NCI-H2227 (cell line): ENCODE measurements around the gene POU3F3.

Experiments used
- DNase-seq: peaks from one replicate; lab custom pipeline; 2025; ENCODE audit not compliant: unreplicated experiment; lab: John Stamatoyannopoulos, UW

Gene POU3F3

DNA sequence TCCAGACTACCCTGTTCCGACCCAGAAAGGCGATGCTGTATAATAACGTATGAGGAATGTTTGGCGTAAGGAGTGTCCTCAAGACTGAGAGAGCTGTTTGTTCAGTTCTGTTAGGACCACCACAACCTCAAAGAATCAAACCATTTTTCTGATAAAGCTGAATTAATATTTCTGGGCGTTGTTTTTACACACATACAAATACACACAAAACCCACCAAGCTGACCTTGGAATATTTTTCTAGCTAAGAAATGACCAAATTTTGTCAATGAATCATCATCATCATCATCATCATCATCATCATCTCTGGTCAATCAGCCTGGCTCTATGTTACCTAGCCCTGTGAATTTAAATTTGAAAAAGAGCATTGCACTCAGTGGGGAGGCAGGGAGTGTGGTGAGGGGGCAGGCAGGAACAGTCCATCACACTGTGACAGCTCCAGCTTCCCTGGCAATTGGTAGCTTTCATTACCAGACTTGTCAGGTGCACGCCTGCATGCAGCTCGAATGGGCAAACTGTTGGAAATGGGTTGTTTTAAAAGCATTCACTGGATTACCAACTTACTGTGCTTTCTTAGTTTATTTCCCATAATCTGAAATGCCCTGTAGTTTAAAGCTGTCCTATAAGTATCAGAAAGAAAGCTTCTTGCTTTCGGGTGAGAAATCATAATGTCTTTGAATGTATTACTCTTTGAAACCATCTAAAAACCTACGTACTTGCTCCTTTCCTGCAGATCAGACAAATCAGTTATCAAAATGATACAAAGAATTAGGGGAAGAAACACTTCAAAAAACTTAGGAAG lies 6.9 kb upstream of the POU3F3 start:
- no peak for DNase-seq

DNA sequence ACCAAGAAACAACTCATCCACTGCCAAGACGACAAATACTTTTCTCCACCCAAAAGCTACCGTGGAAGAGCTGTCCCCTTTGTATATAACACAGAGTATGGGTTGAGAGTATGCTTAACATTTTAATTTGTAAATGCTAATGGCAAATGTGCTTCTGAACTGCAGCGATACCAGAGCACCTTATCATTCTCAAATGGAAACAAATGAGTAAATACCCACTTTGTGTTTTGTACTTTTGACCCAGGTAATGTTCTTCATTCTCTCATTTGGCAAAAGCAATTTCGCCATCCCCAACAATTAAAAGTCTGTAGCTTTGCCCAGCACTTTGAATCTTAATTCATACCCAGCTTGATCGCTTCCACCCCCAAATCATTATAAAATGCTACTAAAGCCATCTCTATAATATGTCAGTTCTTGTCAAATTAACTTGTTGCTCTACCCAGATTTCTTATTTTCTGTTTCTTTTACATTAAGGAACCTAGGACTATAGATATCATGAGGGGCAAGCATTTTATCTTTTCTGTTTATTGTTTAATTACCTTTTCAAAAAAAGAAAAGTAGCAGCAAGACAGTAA lies 6.2 kb upstream of the POU3F3 start:
- no peak for DNase-seq

DNA sequence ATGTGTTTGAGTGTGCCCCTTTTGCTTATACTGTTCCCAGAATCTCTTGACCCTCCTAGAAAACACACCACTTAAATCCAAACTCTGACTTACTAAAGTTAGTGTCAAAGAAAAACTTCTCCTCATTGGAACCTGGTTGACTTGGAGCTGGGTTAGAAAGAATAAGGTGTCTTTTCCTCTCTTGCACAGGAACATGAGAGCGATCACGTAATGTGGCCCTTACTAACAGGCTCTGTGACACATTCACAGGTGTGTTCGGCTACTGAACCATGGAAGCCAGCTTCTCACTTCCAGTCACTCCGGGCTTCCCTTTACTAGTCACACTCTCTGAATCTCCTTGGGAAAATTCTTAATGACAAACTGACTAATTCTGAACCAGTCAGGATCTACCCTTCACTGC lies 5.4 kb upstream of the POU3F3 start:
- DNase-seq: no peak

DNA sequence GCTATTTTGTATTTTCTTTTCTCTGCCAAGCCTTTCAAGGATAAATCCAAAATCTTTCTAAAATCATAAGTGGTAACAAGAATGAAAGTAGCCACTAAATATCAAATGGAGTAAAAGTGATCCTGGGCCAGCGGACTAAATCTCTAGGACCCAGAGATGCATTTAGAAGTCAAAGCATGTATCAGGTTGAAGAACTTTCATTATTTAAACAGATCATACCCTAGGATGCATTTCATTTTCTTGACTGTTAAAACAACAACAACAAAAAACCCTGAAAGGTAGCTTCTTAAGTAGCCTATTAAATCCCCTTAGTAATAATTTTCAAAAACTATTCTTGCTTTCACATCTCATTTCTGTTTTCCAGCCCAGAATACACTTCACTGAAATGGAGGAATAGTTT lies 4.8 kb upstream of the POU3F3 start:
- no peak for DNase-seq

DNA sequence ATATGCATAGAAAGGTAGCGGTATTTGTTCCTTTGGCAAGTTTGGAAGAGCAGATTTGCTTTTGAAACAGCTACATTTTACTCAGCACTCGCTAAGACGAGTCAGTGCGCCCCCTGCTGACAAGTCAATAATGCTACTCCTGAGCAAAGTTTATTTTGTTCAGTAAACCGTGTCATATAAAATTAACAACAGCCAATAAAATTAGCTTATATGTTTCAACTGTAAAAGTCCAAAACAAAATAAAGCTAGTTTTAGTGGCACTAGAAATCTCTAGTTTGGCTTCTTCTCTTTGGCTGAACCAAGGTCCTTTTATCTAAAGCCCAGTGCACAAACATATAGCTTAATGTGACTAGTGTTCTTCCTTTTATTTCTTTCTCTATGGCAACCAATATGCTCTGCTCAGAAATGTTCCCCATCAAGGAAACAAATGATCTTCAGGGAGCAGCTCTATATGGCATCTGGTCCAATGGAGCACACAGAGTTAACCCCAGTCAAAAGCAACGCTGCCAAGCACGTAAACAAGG lies 4.2 kb upstream of the POU3F3 start:
- DNase-seq: peak; percentile 58

DNA sequence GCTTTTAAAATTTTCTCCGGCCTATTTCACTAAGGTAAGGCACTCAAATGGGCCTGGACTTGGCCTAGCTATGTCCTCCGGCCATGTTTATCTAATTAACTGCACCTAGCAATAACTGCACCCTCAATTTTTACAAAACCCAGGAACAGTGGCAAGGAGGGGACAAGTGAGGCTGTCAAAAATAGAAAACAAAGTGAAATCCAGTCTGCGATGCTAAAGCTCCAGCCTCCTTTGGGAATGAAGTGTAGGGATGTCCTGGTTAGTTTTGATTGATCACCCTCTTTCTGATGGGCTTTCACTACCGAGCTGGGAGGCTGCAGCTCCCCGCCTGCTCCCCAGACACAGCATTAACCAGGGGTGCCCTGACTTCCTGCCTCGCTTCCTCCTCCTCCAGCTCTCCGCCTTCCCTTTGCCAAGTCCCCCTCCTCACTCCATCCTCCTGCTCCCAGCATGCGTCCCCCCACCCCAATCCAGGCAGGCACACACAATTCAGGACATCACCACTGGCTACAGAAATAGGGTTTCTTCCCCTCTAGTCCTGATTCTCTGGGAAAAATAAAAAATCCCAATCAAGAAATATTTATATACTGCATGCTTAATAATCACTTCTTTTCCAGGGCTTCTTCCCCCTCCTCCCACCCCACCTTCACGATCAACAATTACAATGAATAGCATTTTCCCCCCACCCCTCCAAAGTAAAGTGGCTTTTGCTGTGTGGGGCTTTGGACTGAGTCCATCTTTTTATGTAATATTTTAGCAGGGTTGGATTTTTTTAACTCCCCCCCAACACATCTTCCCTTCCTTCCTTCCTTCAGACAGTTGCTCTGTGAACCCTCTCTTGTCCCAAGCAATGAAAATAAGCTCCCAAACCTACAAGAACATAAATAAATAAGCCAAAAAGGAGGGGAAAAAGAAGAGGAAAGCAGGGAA lies 3.3 kb upstream of the POU3F3 start:
- DNase-seq: no peak

DNA sequence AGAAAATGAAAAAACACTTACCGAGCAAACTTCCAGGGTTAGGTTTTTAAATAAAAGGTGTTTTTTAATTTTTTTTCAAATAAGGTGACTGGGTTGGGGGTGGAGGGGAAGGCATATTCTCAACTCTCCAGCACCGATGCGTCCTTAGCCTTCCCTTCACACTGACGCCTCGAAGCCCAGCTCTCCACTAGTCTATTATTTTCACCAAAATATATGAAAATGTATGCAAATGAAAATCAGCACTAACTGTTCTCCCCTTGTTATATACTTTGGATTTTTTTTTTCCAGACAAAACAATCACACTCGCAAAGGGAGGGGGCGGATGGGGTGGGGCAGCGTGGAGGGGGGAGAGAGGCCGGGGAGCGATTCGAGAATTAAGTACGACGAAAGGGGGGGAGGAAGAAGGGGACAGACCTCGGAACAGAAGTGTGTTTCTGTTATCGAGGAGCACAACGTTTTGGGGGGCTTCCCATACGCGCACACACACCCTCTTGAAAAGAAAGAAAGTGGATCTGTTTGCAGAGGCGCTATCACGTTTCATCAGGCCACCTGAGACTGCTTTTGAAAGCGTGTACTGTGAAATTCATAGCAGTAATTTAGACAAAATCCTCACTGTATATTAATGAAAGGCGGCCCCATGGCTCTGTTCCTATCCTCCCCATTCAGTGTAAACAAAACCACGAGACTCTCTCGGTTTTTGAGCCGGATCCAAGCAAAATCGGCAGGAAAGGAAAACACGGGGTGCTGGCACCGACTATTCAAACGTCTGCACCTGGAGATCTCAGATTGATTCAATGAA lies 2.4 kb upstream of the POU3F3 start:
- DNase-seq: no peak

DNA sequence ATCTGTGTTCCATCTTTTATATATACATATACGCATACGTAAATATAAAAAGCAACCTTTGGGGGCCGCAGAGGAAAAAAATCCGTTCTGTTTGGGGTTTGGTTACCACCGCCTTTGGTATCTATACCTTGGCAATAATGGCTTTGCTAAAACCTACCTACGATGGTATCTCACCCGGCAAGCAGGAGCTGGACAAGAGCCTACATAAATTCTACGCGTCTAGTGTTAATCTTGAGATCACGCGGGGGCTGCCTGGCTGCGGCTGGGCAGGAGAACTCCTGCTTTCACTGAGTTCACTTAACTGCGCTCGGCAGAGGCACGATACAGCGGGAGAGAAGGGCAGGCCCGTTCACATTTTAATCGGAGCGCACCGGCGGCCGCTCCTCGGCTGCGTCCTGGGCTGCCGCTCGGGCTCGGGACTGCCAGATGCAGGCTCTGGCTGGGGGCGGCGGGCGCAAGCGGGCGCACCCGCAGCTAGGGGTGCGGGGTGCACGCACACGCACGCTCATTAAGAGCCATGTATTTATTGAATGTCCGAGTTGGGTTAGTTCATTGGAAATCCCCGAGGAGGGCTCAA lies 1.7 kb upstream of the POU3F3 start:
- DNase-seq: no peak

DNA sequence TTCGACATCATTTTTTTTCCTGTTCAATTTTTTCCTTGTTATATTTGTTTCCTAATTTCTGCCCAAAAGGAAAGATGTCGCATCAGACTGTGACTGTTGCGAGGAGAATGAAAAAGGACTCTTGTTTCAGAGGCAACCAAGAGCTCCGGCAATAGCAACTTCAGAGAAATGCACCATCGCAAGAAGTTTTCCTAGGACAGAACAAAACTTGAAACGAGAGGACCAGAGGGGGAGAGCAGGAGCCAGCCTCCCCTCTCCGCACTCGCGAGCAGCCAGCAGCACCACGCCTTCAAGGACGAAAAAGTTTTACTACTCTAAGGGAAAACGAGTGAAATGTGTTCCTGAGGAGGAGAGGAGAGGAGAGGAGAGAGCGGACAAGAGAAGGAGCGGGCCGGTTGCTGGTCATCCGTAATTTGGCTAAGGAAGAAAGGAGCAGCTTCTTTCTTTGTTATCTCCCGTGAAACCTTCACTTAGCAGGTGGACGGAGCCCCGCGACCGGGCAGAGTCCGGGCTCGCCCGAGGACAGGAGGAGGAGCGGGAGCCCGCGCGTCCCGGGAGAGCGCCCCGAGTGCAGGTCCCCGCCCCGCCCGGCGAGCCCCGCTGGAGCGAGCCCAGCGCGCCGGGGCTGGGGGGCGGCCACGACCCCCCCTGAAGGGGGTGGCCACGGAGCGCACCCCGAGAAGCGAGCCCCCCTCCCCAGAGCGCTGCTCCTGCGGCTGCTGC lies 744 bp downstream of the POU3F3 start:
- DNase-seq: no peak

DNA sequence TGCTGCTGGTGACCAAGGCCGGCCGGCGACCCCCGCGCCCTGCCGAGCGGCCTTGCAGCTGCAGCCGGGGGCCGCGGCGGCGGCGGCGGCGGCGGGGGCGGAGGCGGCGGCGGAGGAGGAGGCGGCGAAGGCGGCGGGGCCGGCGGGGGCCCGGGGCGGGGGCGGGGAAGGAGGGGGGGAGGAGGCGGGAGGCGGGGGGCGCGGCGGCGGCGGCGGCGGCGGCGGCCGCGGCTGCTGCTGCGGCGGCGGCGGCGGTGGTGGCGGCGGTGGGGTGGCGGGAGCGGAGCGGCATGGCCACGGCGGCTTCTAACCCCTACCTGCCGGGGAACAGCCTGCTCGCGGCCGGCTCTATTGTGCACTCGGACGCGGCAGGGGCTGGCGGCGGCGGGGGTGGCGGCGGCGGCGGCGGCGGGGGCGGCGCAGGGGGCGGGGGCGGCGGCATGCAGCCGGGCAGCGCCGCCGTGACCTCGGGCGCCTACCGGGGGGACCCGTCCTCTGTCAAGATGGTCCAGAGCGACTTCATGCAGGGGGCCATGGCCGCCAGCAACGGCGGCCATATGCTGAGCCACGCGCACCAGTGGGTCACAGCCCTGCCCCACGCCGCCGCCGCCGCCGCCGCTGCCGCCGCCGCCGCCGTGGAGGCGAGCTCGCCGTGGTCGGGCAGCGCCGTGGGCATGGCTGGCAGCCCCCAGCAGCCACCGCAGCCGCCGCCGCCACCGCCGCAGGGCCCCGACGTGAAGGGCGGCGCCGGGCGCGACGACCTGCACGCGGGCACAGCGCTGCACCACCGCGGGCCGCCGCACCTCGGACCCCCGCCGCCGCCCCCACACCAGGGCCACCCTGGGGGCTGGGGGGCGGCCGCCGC lies 1.5 kb downstream of the POU3F3 start:
- no peak for DNase-seq

DNA sequence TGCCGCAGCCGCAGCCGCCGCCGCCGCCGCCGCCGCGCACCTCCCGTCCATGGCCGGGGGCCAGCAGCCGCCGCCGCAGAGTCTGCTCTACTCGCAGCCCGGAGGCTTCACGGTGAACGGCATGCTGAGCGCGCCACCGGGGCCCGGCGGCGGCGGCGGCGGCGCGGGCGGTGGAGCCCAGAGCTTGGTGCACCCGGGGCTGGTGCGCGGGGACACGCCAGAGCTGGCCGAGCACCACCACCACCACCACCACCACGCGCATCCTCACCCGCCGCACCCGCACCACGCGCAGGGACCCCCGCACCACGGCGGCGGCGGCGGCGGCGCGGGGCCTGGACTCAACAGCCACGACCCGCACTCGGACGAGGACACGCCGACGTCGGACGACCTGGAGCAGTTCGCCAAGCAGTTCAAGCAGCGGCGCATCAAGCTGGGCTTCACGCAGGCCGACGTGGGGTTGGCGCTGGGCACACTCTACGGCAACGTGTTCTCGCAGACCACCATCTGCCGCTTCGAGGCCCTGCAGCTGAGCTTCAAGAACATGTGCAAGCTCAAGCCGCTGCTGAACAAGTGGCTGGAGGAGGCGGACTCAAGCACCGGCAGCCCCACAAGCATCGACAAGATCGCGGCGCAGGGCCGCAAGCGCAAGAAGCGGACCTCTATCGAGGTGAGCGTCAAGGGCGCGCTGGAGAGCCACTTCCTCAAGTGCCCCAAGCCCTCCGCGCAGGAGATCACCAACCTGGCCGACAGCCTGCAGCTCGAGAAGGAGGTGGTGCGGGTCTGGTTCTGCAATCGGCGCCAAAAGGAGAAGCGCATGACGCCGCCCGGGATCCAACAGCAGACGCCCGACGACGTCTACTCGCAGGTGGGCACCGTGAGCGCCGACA lies 2.4 kb downstream of the POU3F3 start:
- no peak for DNase-seq

DNA sequence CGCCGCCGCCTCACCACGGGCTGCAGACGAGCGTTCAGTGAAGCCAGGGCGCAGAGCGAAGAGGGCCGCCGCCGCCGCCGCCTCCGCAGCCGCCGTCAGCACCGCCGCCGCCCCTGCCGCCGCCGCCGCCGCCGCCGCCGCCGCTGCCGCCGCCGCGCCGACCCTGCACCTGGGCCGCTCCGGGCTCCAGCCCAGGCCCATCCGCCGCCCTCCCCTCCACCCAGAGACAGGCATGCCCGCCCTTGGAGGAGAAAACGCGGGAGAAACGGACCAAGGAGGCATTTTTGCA lies 3.0 kb downstream of the POU3F3 start:
- DNase-seq: no peak

DNA sequence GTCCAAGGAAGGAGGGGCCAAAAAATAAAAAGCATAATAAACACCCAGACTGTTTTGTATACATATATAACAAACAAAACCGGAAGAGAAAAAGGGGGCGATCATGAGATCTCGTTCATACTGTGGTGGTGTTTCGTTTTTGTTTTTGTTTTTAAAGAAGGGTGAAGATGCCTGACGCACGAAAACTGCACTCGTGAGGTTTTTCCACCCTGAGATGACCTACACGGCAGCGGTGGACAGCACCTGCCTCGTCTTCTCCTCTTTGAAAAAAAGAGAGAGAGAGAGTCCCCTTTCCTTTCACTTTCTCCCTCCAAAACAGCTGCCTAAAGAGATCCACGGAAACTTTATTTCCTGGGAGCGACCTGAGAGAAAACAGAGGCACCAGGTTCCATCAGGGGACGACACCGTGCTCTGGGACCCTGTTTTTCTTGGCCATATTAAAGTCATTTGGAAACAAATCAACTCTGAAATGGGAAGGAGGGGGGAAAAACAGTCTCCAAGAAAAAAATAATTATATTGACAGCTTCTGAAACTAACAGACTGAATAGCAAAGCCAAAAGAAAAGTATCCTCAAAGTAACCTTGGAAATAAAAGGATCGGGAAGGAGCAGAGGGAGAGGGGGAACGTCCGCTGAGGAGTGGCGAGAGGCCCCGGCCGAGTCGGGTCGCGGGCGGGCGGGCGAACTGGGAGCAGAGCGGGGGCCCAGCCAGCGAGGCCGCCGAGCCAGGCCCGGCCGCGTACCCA lies 3.5 kb downstream of the POU3F3 start:
- DNase-seq: no peak

DNA sequence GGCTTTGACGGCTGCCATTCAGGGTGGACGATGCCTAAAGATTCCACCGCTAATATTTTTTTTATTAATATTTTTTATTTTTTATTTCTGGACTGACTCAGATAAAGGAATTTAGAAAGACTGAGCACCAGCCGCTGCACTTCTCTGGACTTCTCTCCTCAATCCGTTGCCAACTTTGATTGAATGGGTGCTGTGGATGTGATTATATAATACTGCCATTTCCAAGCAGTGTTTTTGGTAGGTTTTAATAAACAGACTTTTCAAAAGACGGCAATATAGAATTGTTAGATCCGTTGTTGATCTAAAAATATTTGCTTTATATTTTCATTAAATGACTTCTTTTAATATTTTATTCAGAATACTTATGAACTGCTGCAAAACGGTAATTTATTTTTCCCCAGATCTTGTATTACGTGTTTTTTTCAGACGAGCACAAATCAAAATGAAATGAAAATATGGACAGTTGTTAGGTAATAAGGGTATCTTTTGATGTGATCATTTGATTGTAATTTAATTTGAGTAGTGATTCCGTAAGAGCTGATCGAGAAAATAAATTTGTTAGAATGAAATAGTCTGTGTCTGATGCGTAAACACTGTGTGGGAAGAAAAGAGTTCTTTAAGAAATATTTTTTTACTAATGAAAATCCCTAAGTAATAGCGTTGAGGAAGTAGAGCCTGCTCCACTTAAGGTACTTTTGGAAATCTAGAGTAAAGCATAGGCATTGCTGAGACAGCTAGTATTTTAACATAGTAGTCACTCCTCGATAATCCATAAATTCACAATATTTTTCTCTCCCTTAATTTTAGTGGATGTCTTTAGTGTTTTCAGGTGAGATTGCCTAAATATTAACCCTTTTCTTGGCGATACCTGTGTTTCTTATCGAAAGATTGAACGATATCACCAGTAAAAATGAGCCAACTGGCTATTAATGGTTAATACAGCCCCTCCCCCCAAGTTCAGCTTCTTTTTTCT lies 4.4 kb downstream of the POU3F3 start:
- DNase-seq: no peak

DNA sequence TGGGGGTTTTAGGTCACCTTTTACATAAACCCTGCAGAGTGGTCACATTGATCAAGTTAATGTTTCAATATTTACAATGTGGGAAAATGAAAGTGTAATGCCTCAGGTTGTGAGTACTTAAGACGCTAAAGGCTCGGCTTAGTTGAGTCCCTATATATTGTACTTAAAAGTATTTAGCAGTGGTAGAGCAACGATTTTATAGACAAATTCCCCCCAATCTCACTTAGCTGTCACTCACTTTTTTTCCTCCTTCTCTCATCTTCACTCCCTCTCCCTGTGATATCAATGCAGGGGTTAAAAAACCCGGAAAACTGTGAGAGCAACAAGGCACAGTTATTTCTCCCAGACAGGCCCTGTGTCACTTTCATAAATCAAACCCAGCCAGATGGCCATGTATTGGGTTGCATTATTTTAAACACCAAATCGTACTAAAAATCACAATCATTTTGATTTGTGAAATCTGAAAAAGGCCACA lies 5.4 kb downstream of the POU3F3 start:
- DNase-seq: no peak
